Activated B cell treated with CpG ODN at 0.5 μM for 24 hours (primary cell): Measurements from ENCODE around the gene CREB3L4. TPM values are rescaled to one million over a fixed set of nuclear protein-coding genes. Genes with fewer than 3 reads are reported as not detected.

ENCODE experiments used
- ATAC-seq: fragments of 200-7000 bp; cut with Tn5 transposase; one replicate; pipeline ENCODE4 v1.10.0; 2021; ENCODE audit warnings: low read depth, mild to moderate bottlenecking, moderate library complexity
- CTCF ChIA-PET: fragments of 350-600 bp; sonication (Branson Sonifier 250); formaldehyde crosslinking; loops from one replicate; lab custom pipeline; 2021; ENCODE audit warnings: antibody characterized with exemption; lab: Charles Lee
- POLR2A ChIA-PET: fragments of 350-600 bp; sonication (Branson Sonifier 250); formaldehyde crosslinking; loops from one replicate; lab custom pipeline; 2021; ENCODE audit warnings: antibody characterized with exemption; lab: Charles Lee
- DNase-seq: peaks from one replicate; pipeline ENCODE4 v3.0.0; 2022
- H3K27ac Mint-ChIP-seq: one replicate; pipeline ENCODE4 v1.8.0; 2020; ENCODE audit warnings: mixed read lengths
- H3K27me3 Mint-ChIP-seq: one replicate; pipeline ENCODE4 v1.8.0; 2021; ENCODE audit warnings: mixed read lengths
- H3K36me3 Mint-ChIP-seq: one replicate; pipeline ENCODE4 v1.8.0; 2021; ENCODE audit warnings: low read depth, mixed read lengths
- H3K4me1 Mint-ChIP-seq: one replicate; pipeline ENCODE4 v1.8.0; 2021; ENCODE audit warnings: mixed read lengths
- H3K4me3 Mint-ChIP-seq: one replicate; pipeline ENCODE4 v1.8.0; 2020; ENCODE audit warnings: mild to moderate bottlenecking, mixed read lengths
- H3K9me3 Mint-ChIP-seq: one replicate; pipeline ENCODE4 v1.8.0; 2020; ENCODE audit warnings: mixed read lengths
- CTCF ChIP-seq: fragments of 200-600 bp; IDR thresholded peaks from one replicate; pipeline ENCODE4 v1.8.0; 2022; ENCODE audit warnings: antibody characterized with exemption, mild to moderate bottlenecking
- intact Hi-C: fragments of 100-400 bp; cut with micrococcal nuclease; formaldehyde crosslinking; loops from one replicate; pipeline ENCODE4 v1.15.1; 2024
- total RNA-seq: library from RNA; stranded (reverse); gene quantifications from 2 replicates; pipeline ENCODE4 v1.2.3, GENCODE V29; 2022

The CREB3L4 gene
- total RNA-seq, 1 donor from 2014 or later, result 9.4 TPM

DNA sequence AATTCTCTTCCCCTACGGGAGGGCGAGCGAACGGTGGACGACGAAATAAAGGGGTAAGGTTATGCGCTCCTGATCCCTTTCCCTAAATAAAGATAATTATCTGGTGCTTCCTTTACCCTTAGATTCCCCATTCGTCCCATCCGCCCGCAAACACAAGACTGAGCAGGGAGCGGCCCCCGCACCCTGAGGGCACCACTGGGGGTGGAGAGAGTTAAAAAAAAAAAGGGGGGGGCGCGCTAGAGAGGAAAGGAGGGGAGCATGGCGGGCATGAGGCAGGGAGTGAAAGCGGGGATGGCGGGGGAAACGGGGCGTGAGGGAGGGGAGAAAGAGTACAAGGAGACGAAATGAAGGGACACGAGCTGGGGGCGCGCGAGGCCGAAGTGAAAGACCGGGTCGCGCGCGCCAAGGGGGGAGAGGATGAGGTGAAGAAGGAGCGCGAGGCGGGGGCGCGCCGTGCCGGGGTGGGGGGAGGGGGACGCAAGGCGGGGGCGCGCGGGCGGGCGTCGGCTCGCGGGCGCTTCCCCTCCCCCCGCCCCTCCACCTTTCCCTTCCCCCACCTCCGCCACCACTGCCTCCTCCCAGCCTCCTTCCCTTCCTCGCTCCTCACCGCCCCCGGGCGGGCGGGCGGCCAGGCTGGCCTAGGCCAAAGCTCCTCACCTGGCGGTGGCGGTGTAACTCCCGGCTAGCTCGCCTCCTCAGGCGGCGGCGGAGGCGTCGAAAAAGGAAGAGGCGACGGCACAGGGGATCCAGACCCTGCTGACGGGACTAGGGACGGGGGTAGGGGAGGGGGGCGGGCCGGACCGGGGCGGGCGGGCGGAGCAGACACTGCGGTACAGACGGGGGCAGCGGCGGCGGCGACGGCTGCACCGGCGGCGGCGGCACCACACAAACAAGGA lies 45.4 kb upstream of the CREB3L4 start:
- no peak for DNase-seq
- Mint-ChIP-seq H3K27me3 (no peaks in the 10 kb centered on the region), H3K27ac (peak overlapping the region; percentile 95), H3K9me3 (no peaks in the 10 kb centered on the region), H3K4me3 (peak overlapping the region; percentile 95), H3K4me1 (peaks cover 53% of the 10 kb centered on the region), H3K36me3 (peaks cover 22% of the 10 kb centered on the region)
- POLR2A ChIA-PET, result interaction anchor here (0.5 to 7.6 kb wide), 33 partner anchors 10 to 1139 kb away, joined by 3 to 186 read pairs (median 6); partner anchors contain the start of genes CREB3L4, CRTC2, DENND4B and INTS3
- CTCF ChIA-PET, result interaction anchor here (0.7 to 2.1 kb wide), 9 partner anchors 23 to 126 kb away, joined by 3 to 11 read pairs (median 5); partner anchors contain the start of genes DENND4B and RAB13
- no peak for TF ChIP-seq CTCF
- intact Hi-C loops, result loop anchor here (2.0 to 5.0 kb wide), 8 partner anchors 16 to 350 kb away; partner anchors contain the start of genes HAX1, ILF2 and JTB
- ATAC-seq, result peak; percentile 14

GRCh38 chr1:153922972-153923925 lies 44.5 kb upstream of the CREB3L4 start, which contains the start of gene GATAD2B:
TSS of gene GATAD2B (minus strand) at chr1:153922972. CDS start at chr1:153828347, 94,625 bp downstream.
- intact Hi-C loops, result loop anchor here (1.0 to 5.0 kb wide), 17 partner anchors 16 to 350 kb away; partner anchors contain the start of genes CREB3L4, CRTC2, HAX1 and ILF2
- no peaks in the 10 kb centered on the region for H3K27me3 Mint-ChIP-seq
- ATAC-seq (peak; percentile 92), DNase-seq (peak; percentile 90)
- peak within 1 kb of the TSS; percentile 95 for H3K4me3 Mint-ChIP-seq
- peak within 1 kb of the TSS; percentile 95 for H3K27ac Mint-ChIP-seq
- H3K36me3 Mint-ChIP-seq, result peaks cover 13% of the 10 kb centered on the region
- peaks cover 47% of the 10 kb centered on the region for H3K4me1 Mint-ChIP-seq
- no peak for TF ChIP-seq CTCF
- ChIA-PET CTCF (interaction anchor here (1.0 to 2.1 kb wide), 5 partner anchors 22 to 126 kb away, joined by 3 to 11 read pairs (median 5); partner anchors contain the start of genes DENND4B and RAB13), POLR2A (interaction anchor here (0.5 to 7.6 kb wide), 35 partner anchors 9 to 1138 kb away, joined by 3 to 186 read pairs (median 7); partner anchors contain the start of genes CHTOP, CREB3L4, CRTC2 and DENND4B)
- no peaks in the 10 kb centered on the region for H3K9me3 Mint-ChIP-seq

GRCh38 chr1:153926405-153926804 lies 41.3 kb upstream of the CREB3L4 start:
- no peaks in the 10 kb centered on the region for H3K27me3 Mint-ChIP-seq
- CTCF ChIA-PET, result no interaction called here
- ATAC-seq (no peak), DNase-seq (no peak)
- no peaks in the 10 kb centered on the region for H3K9me3 Mint-ChIP-seq
- TF ChIP-seq CTCF, result no peak
- intact Hi-C loops, result no loop called here
- H3K4me1 Mint-ChIP-seq, result peaks cover 19% of the 10 kb centered on the region
- H3K4me3 Mint-ChIP-seq, result no peak overlapping the region
- POLR2A ChIA-PET, result interaction anchor here (0.7 to 7.6 kb wide), 4 partner anchors 19 to 103 kb away, joined by 7 to 186 read pairs (median 8); partner anchors contain the start of genes CREB3L4, DENND4B and RPS27
- no peak overlapping the region for H3K27ac Mint-ChIP-seq
- H3K36me3 Mint-ChIP-seq, result peaks cover 32% of the 10 kb centered on the region

GRCh38 chr1:153928245-153928644 lies 39.5 kb upstream of the CREB3L4 start:
- Mint-ChIP-seq H3K4me3 (no peak overlapping the region), H3K4me1 (peaks cover 11% of the 10 kb centered on the region), H3K9me3 (no peaks in the 10 kb centered on the region), H3K27ac (peak overlapping the region; percentile 1), H3K27me3 (no peaks in the 10 kb centered on the region), H3K36me3 (peaks cover 44% of the 10 kb centered on the region)
- ATAC-seq (no peak), DNase-seq (no peak)
- POLR2A ChIA-PET, result interaction anchor here (0.9 to 3.7 kb wide), 5 partner anchors 12 to 58 kb away, joined by 3 to 25 read pairs (median 4); partner anchors contain the start of gene DENND4B
- CTCF ChIA-PET, result no interaction called here
- intact Hi-C loops, result no loop called here
- TF ChIP-seq CTCF, result no peak
